HCT116 (cell line): Measurements from ENCODE around the gene DCAF6. TPM values are rescaled to one million over a fixed set of nuclear protein-coding genes. Genes with fewer than 3 reads are reported as not detected.

ENCODE experiments used
- ATAC-seq: fragments of 200-7000 bp; cut with Tn5 transposase; 2 replicates; pipeline ENCODE4 v1.9.1; 2020; ENCODE audit warnings: mild to moderate bottlenecking, moderate library complexity
- BruUV-seq: library from RNA; stranded (reverse); fragments of 400-500 nt; replicated peaks from 2 replicates; lab custom pipeline; 2021; lab: Mats Ljungman, UMichigan
- CTCF ChIA-PET: fragments of 300-600 bp; sonication (Branson Sonifier 250); formaldehyde crosslinking; loops from one replicate; lab custom pipeline; 2021; ENCODE audit warnings: antibody characterized with exemption; lab: Charles Lee
- POLR2A ChIA-PET: fragments of 300-600, 350-600 bp; sonication (Branson Sonifier 250); formaldehyde crosslinking; loops from one replicate; lab custom pipeline; 2021; ENCODE audit warnings: antibody characterized with exemption; lab: Charles Lee
- RAD21 ChIA-PET, 2 experiments: fragments of 300-600 bp; sonication (Branson Sonifier 250); formaldehyde crosslinking; loops; one replicate each; lab custom pipeline; 2023; ENCODE audit warnings: low total read pairs in 2 of 2; ENCODE audit not compliant: uncharacterized antibody in 2 of 2, unreplicated experiment in 2 of 2, low non-redundant PET in 1 of 2; lab: Charles Lee
- DNase-seq: peaks from one replicate; pipeline ENCODE4 v3.0.0-alpha.2; 2010; ENCODE audit warnings: low read depth, low spot score
- H2AFZ ChIP-seq: fragments of 200-600 bp; shearing (Covaris generic), sonication (generic); 2 replicates; pipeline ENCODE4 v1.6.1; 2017; ENCODE audit warnings: low read depth, mixed run types, mixed read lengths, antibody characterized with exemption, low read length; ENCODE audit not compliant: poor library complexity, severe bottlenecking
- H3K27ac ChIP-seq: 2 replicates; pipeline ENCODE4 v1.5.1; 2012; ENCODE audit warnings: low read depth, low read length
- H3K27me3 ChIP-seq: fragments of 200-600 bp; sonication (generic); 2 replicates; pipeline ENCODE4 v1.6.1; 2016; ENCODE audit warnings: mixed run types, low read length, mixed read lengths; ENCODE audit not compliant: insufficient read depth
- H3K36me3 ChIP-seq, 2 experiments: fragments of 200-500 bp in 1 of 2; fragments of 200-600 bp in 1 of 2; sonication (Bioruptor generic) in 1 of 2; sonication (generic) in 1 of 2; 2 replicates each; pipeline versions ENCODE4 v1.5.1 to v1.6.1; 2014 to 2016; ENCODE audit warnings: low read length in 2 of 2, inconsistent platforms in 1 of 2, mixed read lengths in 1 of 2, mixed run types in 1 of 2; ENCODE audit not compliant: insufficient read depth in 2 of 2, control insufficient read depth in 1 of 2
- H3K4me1 ChIP-seq, 2 experiments: fragments of 200-600 bp in 1 of 2; sonication (generic) in 1 of 2; 2 replicates each; pipeline versions ENCODE4 v1.5.1 to v1.6.1; 2012 to 2017; ENCODE audit warnings: low read length in 2 of 2, inconsistent platforms in 1 of 2, mild to moderate bottlenecking in 1 of 2, mixed read lengths in 1 of 2, mixed run types in 1 of 2, moderate library complexity in 1 of 2; ENCODE audit not compliant: insufficient read depth in 2 of 2, control insufficient read depth in 1 of 2
- H3K4me2 ChIP-seq: fragments of 200-600 bp; sonication (generic); 2 replicates; pipeline ENCODE4 v1.6.1; 2017; ENCODE audit warnings: mixed run types, low read length, mixed read lengths
- H3K4me3 ChIP-seq, 2 experiments: fragments of 200-600 bp in 1 of 2; sonication (generic) in 1 of 2; replicated peaks in 1 of 2; 2 replicates each; pipeline ENCODE4 v1.5.1; 2011 to 2016; ENCODE audit warnings: low read length in 2 of 2, control low read depth in 1 of 2, low read depth in 1 of 2, mild to moderate bottlenecking in 1 of 2, mixed read lengths in 1 of 2, mixed run types in 1 of 2
- H3K79me2 ChIP-seq: fragments of 200-600 bp; sonication (generic); 2 replicates; pipeline ENCODE4 v1.6.1; 2017; ENCODE audit warnings: mild to moderate bottlenecking, mixed run types, low read length, moderate library complexity, mixed read lengths; ENCODE audit not compliant: insufficient read depth
- H3K9ac ChIP-seq: fragments of 200-600 bp; sonication (generic); 2 replicates; pipeline ENCODE4 v1.6.1; 2016; ENCODE audit warnings: low read length, mixed read lengths
- H3K9me2 ChIP-seq: fragments of 200-600 bp; sonication (generic), shearing (Covaris generic); 2 replicates; pipeline ENCODE4 v1.6.1; 2017; ENCODE audit warnings: mixed run types, mild to moderate bottlenecking, moderate library complexity; ENCODE audit not compliant: insufficient read depth
- H3K9me3 ChIP-seq, 2 experiments: fragments of 200-500 bp in 1 of 2; fragments of 200-600 bp in 1 of 2; sonication (Bioruptor generic) in 1 of 2; sonication (generic) in 1 of 2; 2 replicates each; pipeline ENCODE4 v1.6.1; 2014 to 2017; ENCODE audit warnings: low read length in 2 of 2, mixed read lengths in 2 of 2, inconsistent platforms in 1 of 2, low read depth in 1 of 2, mild to moderate bottlenecking in 1 of 2, mixed run types in 1 of 2, moderate library complexity in 1 of 2; ENCODE audit not compliant: control insufficient read depth in 1 of 2, insufficient read depth in 1 of 2
- H4K20me1 ChIP-seq: fragments of 200-600 bp; sonication (generic), shearing (Covaris generic); 2 replicates; pipeline ENCODE4 v1.6.1; 2017; ENCODE audit warnings: mixed run types, mild to moderate bottlenecking, moderate library complexity; ENCODE audit not compliant: insufficient read depth
- CEBPB ChIP-seq: IDR thresholded peaks from 2 replicates; pipeline ENCODE4 v1.6.1; 2012; ENCODE audit warnings: low read depth
- EGR1 ChIP-seq: IDR thresholded peaks from 2 replicates; pipeline ENCODE4 v1.6.1; 2012; ENCODE audit warnings: low read depth
- ELF1 ChIP-seq: IDR thresholded peaks from 2 replicates; pipeline ENCODE4 v1.6.1; 2012; ENCODE audit warnings: low read depth, borderline replicate concordance
- EZH2 ChIP-seq: fragments of 200-600 bp; sonication (generic); IDR thresholded peaks from 2 replicates; pipeline ENCODE4 v1.6.1; 2017; ENCODE audit warnings: antibody characterized with exemption, mixed run types
- EZH2phosphoT487 ChIP-seq: fragments of 200-600 bp; IDR thresholded peaks from 2 replicates; pipeline ENCODE4 v1.6.1; 2018; ENCODE audit warnings: antibody characterized with exemption, borderline replicate concordance
- FOSL1 ChIP-seq: IDR thresholded peaks from 2 replicates; pipeline ENCODE4 v1.6.1; 2012; ENCODE audit warnings: low read depth
- JUND ChIP-seq: IDR thresholded peaks from 2 replicates; pipeline ENCODE4 v1.6.1; 2012
- POLR2A ChIP-seq: IDR thresholded peaks from 2 replicates; pipeline ENCODE4 v1.7.0; 2011; ENCODE audit warnings: borderline replicate concordance; ENCODE audit not compliant: insufficient read depth, insufficient read length; ENCODE audit errors: extremely low read depth
- POLR2AphosphoS5 ChIP-seq: IDR thresholded peaks from 2 replicates; pipeline ENCODE4 v1.6.1; 2011; ENCODE audit warnings: mild to moderate bottlenecking, low read depth, low read length, moderate library complexity
- RAD21 ChIP-seq: IDR thresholded peaks from 2 replicates; pipeline ENCODE4 v1.6.1; 2012; ENCODE audit warnings: low read depth, mild to moderate bottlenecking
- SIN3A ChIP-seq: IDR thresholded peaks from 2 replicates; pipeline ENCODE4 v1.6.1; 2012; ENCODE audit warnings: low read depth
- SP1 ChIP-seq: IDR thresholded peaks from 2 replicates; pipeline ENCODE4 v1.6.1; 2012; ENCODE audit warnings: low read depth
- SRF ChIP-seq: IDR thresholded peaks from 2 replicates; pipeline ENCODE4 v1.6.1; 2012; ENCODE audit warnings: low read depth
- TCF7L2 ChIP-seq: IDR thresholded peaks from 2 replicates; pipeline ENCODE4 v1.7.0; 2011; ENCODE audit warnings: borderline replicate concordance, inconsistent platforms; ENCODE audit not compliant: insufficient read depth, insufficient read length; ENCODE audit errors: extremely low read depth
- ZNF274 ChIP-seq: fragments of 200-500 bp; sonication (Bioruptor generic); IDR thresholded peaks from 2 replicates; pipeline ENCODE4 v1.6.1; 2014; ENCODE audit warnings: mild to moderate bottlenecking, low read depth, low read length, inconsistent platforms
- intact Hi-C: fragments of 100-400 bp; cut with micrococcal nuclease; formaldehyde crosslinking; loops from 2 replicates; pipeline ENCODE4 v1.10.0; 2022
- total RNA-seq: library from RNA; stranded (reverse); gene quantifications from one replicate; pipeline ENCODE4 v1.2.1, GENCODE V29; 2021; ENCODE audit not compliant: unreplicated experiment
- TF ChIP-seq, protein P1 (sequence below): IDR thresholded peaks from 2 replicates; pipeline ENCODE4 v1.6.1; 2012
- TF ChIP-seq, protein P2 (sequence below): IDR thresholded peaks from 2 replicates; pipeline ENCODE4 v1.6.1; 2011; ENCODE audit warnings: mild to moderate bottlenecking, low read length, moderate library complexity; ENCODE audit not compliant: insufficient replicate concordance; ENCODE audit errors: extremely low read depth
- TF ChIP-seq, protein P3 (sequence below), 3 experiments: fragments of 200-600 bp in 1 of 3; sonication (generic) in 1 of 3; IDR thresholded peaks in 2 of 3; conservative IDR thresholded peaks in 1 of 3; 2 replicates each; pipeline ENCODE4 v1.5.1; 2012 to 2017; ENCODE audit warnings: low read depth in 2 of 3, low read length in 2 of 3, antibody characterized with exemption in 1 of 3, borderline replicate concordance in 1 of 3, control low read depth in 1 of 3, mild to moderate bottlenecking in 1 of 3, mixed read lengths in 1 of 3, mixed run types in 1 of 3, moderate library complexity in 1 of 3; ENCODE audit not compliant: insufficient read depth in 1 of 3
- TF ChIP-seq, protein P4 (sequence below): IDR thresholded peaks from 2 replicates; pipeline ENCODE4 v1.6.1; 2012; ENCODE audit warnings: low read depth

The DCAF6 gene
- total RNA-seq, 1 experiment from 2014 or later, result 34.2 TPM

DNA sequence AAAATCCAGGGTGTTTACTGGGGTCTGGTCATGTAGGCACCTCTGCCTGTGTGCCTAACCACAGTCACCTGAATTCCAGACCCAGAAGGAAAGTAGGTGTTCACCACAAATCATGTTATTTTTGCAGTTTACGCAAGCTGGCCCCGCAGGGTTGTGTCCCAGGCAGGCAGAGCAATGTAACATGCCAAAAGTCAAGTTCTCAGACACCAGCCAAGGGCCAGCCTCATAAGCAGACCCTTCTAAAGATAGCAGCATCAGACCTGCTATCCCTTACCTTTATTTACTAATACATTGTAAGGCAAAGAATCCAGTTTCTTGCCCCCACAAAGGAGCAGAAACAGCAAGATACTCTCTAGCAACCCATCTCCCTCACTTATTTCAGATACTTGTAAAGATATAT, 117.2 kb downstream of the DCAF6 start:
- RAD21 ChIA-PET, result no interaction called here
- TF ChIP-seq, protein P1, sequence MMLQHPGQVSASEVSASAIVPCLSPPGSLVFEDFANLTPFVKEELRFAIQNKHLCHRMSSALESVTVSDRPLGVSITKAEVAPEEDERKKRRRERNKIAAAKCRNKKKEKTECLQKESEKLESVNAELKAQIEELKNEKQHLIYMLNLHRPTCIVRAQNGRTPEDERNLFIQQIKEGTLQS, result no peak
- TF ChIP-seq EGR1 (no peak), TCF7L2 (no peak), EZH2 (no peak), POLR2A (no peak), ELF1 (no peak), ZNF274 (no peak), RAD21 (no peak), EZH2phosphoT487 (no peak), SRF (no peak), SP1 (no peak), SIN3A (no peak), CEBPB (no peak), POLR2AphosphoS5 (no peak), FOSL1 (no peak), JUND (no peak)
- TF ChIP-seq, protein P2, sequence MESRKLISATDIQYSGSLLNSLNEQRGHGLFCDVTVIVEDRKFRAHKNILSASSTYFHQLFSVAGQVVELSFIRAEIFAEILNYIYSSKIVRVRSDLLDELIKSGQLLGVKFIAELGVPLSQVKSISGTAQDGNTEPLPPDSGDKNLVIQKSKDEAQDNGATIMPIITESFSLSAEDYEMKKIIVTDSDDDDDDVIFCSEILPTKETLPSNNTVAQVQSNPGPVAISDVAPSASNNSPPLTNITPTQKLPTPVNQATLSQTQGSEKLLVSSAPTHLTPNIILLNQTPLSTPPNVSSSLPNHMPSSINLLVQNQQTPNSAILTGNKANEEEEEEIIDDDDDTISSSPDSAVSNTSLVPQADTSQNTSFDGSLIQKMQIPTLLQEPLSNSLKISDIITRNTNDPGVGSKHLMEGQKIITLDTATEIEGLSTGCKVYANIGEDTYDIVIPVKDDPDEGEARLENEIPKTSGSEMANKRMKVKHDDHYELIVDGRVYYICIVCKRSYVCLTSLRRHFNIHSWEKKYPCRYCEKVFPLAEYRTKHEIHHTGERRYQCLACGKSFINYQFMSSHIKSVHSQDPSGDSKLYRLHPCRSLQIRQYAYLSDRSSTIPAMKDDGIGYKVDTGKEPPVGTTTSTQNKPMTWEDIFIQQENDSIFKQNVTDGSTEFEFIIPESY, result no peak
- TF ChIP-seq, protein P3, sequence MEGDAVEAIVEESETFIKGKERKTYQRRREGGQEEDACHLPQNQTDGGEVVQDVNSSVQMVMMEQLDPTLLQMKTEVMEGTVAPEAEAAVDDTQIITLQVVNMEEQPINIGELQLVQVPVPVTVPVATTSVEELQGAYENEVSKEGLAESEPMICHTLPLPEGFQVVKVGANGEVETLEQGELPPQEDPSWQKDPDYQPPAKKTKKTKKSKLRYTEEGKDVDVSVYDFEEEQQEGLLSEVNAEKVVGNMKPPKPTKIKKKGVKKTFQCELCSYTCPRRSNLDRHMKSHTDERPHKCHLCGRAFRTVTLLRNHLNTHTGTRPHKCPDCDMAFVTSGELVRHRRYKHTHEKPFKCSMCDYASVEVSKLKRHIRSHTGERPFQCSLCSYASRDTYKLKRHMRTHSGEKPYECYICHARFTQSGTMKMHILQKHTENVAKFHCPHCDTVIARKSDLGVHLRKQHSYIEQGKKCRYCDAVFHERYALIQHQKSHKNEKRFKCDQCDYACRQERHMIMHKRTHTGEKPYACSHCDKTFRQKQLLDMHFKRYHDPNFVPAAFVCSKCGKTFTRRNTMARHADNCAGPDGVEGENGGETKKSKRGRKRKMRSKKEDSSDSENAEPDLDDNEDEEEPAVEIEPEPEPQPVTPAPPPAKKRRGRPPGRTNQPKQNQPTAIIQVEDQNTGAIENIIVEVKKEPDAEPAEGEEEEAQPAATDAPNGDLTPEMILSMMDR (IDR thresholded peaks at IDR 0.05 in 2 of 3, conservative IDR thresholded peaks at IDR 0.05 in 1 of 3; ENCODE audit: borderline replicate concordance in 1 of 3, insufficient read depth in 1 of 3, low read depth in 2 of 3, low read length in 2 of 3), result no peak
- TF ChIP-seq, protein P4, sequence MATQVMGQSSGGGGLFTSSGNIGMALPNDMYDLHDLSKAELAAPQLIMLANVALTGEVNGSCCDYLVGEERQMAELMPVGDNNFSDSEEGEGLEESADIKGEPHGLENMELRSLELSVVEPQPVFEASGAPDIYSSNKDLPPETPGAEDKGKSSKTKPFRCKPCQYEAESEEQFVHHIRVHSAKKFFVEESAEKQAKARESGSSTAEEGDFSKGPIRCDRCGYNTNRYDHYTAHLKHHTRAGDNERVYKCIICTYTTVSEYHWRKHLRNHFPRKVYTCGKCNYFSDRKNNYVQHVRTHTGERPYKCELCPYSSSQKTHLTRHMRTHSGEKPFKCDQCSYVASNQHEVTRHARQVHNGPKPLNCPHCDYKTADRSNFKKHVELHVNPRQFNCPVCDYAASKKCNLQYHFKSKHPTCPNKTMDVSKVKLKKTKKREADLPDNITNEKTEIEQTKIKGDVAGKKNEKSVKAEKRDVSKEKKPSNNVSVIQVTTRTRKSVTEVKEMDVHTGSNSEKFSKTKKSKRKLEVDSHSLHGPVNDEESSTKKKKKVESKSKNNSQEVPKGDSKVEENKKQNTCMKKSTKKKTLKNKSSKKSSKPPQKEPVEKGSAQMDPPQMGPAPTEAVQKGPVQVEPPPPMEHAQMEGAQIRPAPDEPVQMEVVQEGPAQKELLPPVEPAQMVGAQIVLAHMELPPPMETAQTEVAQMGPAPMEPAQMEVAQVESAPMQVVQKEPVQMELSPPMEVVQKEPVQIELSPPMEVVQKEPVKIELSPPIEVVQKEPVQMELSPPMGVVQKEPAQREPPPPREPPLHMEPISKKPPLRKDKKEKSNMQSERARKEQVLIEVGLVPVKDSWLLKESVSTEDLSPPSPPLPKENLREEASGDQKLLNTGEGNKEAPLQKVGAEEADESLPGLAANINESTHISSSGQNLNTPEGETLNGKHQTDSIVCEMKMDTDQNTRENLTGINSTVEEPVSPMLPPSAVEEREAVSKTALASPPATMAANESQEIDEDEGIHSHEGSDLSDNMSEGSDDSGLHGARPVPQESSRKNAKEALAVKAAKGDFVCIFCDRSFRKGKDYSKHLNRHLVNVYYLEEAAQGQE, result no peak
- TF ChIP-seq, all 23 proteins: peak for 0
- CTCF ChIA-PET, result interaction anchor here (2.2 kb wide), 1 partner anchor 29 kb away, joined by 6 read pairs; no protein-coding TSS in a partner anchor
- POLR2A ChIA-PET, result no interaction called here
- DNase-seq (no peak), ATAC-seq (no peak)
- no peak overlapping the region for H3K4me2 ChIP-seq
- H2AFZ ChIP-seq, result no peak overlapping the region
- H3K79me2 ChIP-seq, result no peaks in the 10 kb centered on the region
- intact Hi-C loops, result no loop called here
- H3K27me3 ChIP-seq, result no peaks in the 10 kb centered on the region
- no peak overlapping the region for H3K27ac ChIP-seq
- H3K4me3 ChIP-seq, result no peak overlapping the region
- no peaks in the 10 kb centered on the region for H3K36me3 ChIP-seq
- H3K9me2 ChIP-seq, result no peaks in the 10 kb centered on the region
- H4K20me1 ChIP-seq, result no peaks in the 10 kb centered on the region
- H3K9ac ChIP-seq, result no peak overlapping the region
- BruUV-seq, result no TSS peak
- H3K9me3 ChIP-seq, result no peaks in the 10 kb centered on the region
- no peaks in the 10 kb centered on the region for H3K4me1 ChIP-seq
